Right lung (tissue), 5 donors: ENCODE data around the gene GALNT1. TPM values are rescaled to one million over a fixed set of nuclear protein-coding genes. Genes with fewer than 3 reads are reported as not detected.

Experiments
- DNase-seq, 2 donors: peaks; one replicate each; pipeline ENCODE4 v3.0.0-alpha.2; 2013
- polyA plus RNA-seq, 5 donors: library from polyadenylated mRNA; unstranded; fragments of 120-200 nt; gene quantifications; one replicate each; pipeline versions ENCODE4 v1.2.1 to v1.2.3, GENCODE V29; 2013; ENCODE audit warnings: inconsistent platforms in 1 of 5, low replicate concordance in 1 of 5; ENCODE audit not compliant: insufficient read length in 5 of 5, insufficient read depth in 1 of 5

The GALNT1 gene
- polyA plus RNA-seq, 5 donors, result 84.7 to 129 (median 108) TPM

GRCh38 chr18:35753306-35753910 lies 171.9 kb downstream of the GALNT1 start:
- no peak for DNase-seq

DNA sequence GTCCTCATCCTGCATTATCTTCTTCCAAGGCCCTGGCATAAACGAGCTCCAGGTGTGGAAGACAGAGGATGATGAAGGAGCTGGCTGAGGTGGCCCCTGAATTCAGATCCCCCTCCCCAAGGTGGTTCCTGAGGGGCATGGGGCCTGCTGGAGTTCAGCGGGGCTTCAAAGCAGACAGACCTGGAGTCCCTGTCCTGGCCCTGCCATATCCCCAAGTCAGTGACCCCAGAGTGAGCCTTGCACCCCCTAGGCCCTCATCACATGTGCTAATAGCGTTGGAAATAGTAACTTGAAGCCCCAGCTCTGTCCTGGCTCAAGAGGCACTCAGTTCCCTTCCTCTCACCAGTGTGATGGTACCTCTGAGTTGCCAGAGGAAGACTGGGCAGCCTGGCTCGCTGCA lies 172.9 kb downstream of the GALNT1 start:
- DNase-seq, result no peak

DNA sequence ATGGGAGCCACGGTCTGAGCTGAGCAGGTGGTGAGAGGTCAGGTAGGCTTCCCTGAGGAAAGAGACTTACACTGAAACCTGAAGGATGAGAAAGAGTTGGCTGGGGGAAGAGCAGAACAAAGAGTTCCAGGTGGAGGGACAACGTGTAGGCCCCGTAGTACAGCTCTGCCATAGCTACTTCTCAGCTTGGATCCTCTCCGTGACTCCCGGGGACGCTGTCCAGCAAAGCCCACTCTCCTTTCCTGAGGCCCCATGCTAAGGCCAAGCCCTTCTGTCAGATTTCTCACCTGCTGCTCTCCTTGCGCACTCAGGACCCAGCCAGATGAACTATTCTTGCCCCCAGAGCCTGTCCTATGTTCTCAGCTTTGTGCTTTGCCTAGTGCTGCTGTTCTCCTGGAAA lies 173.8 kb downstream of the GALNT1 start:
- no peak for DNase-seq

DNA sequence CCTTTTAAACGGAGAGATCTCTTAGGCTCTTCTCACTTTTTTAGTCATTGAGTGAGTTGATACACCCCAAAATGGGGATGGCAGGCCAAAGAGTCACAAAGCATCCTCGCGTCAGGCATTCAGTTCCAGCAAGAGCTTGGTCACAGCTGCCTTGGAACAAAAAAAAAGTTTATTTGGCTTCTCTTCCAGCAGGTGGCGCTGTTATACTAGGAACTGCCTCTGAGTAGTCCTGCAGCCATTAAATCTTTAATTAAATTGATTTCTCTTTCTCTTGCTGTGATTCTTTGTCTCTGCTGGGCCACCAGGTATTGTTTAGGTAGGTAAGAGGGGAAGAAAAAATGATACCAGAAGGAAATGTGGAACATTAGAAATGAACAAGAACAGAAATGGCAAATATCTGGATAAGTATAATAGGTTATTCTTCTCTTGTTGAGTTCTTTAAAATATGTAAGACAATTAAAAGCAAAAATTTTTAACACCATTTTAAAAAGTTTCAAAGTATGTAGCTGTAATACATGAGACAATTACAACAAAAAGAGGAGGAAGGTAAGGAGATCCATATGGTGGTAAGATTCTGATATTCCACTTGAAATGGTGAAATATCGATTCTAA lies 175.1 kb downstream of the GALNT1 start:
- peak; percentile 29 to 44 for DNase-seq

Other genes starting within 250 kb of the GALNT1 start
- 10 to 100 TPM; 50.0 to 79.5 (median 68.8) TPM for gene ZNF24, start 237.3 kb upstream of the GALNT1 start, polyA plus RNA-seq
- gene ZNF396, start 204.4 kb upstream of the GALNT1 start, polyA plus RNA-seq, result 1 to 10 TPM; 2.8 to 3.8 (median 3.0) TPM
- 10 to 100 TPM; 30.3 to 37.5 (median 35.4) TPM for gene INO80C, start 83.8 kb upstream of the GALNT1 start, polyA plus RNA-seq